Gastrocnemius medialis (tissue), 4 donors: ENCODE results near the gene FOSB. TPM values are rescaled to one million over a fixed set of nuclear protein-coding genes. Genes with fewer than 3 reads are reported as not detected.

Experiments
- ATAC-seq, 2 donors: fragments of 150-250 bp; one replicate each; pipeline ENCODE4 v1.9.1; 2016
- DNase-seq, 2 donors: peaks; one replicate each; pipeline ENCODE4 v3.0.0-alpha.2; 2019
- H3K27ac ChIP-seq, 4 donors: fragments of 200-600 bp; sonication (generic); 1 replicate in 1 of 4; 2 replicates in 3 of 4; pipeline ENCODE4 v1.5.1; 2016 to 2018; ENCODE audit warnings: mild to moderate bottlenecking in 2 of 4, moderate library complexity in 1 of 4
- H3K27me3 ChIP-seq, 3 donors: fragments of 200-600 bp; sonication (generic) in 2 of 3; 1 replicate in 1 of 3; 2 replicates in 2 of 3; pipeline versions ENCODE4 v1.5.1 to v1.6.0; 2016 to 2019; ENCODE audit warnings: mild to moderate bottlenecking in 1 of 3, moderate library complexity in 1 of 3
- H3K36me3 ChIP-seq, 2 donors: fragments of 200-600 bp; sonication (generic) in 1 of 2; one replicate each; pipeline ENCODE4 v1.5.1; 2017 to 2018
- H3K4me1 ChIP-seq, 2 donors: fragments of 200-600 bp; sonication (generic) in 1 of 2; one replicate each; pipeline ENCODE4 v1.5.1; 2016 to 2017; ENCODE audit warnings: mild to moderate bottlenecking in 2 of 2
- H3K4me3 ChIP-seq, 4 donors: fragments of 200-600 bp; sonication (generic) in 3 of 4; 1 replicate in 1 of 4; 2 replicates in 3 of 4; pipeline ENCODE4 v1.5.1; 2016 to 2019; ENCODE audit warnings: mild to moderate bottlenecking in 2 of 4
- H3K9me3 ChIP-seq, 3 donors: fragments of 200-600 bp; sonication (generic) in 2 of 3; 1 replicate in 1 of 3; 2 replicates in 2 of 3; pipeline ENCODE4 v1.5.1; 2016 to 2019
- CTCF ChIP-seq, 5 experiments: fragments of 450-650 bp in 3 of 5; fragments of 200-600 bp in 2 of 5; sonication (generic) in 2 of 5; IDR thresholded peaks in 4 of 5; conservative IDR thresholded peaks in 1 of 5; 1 replicate in 4 of 5; 2 replicates in 1 of 5; pipeline ENCODE4 v1.5.1; 2016 to 2019; ENCODE audit warnings: antibody characterized with exemption in 5 of 5, mild to moderate bottlenecking in 3 of 5, moderate library complexity in 3 of 5
- POLR2A ChIP-seq, 2 donors: fragments of 450-650 bp; IDR thresholded peaks; one replicate each; pipeline ENCODE4 v1.6.1; 2017; ENCODE audit warnings: antibody characterized with exemption in 2 of 2, mild to moderate bottlenecking in 2 of 2, moderate library complexity in 2 of 2
- in situ Hi-C, 4 donors: fragments of 200-750 bp; cut with MboI; loops; one replicate each; pipeline versions ENCODE4 v1.15.0 to v1.8.0; 2017; ENCODE audit warnings: low sequenced_read_pairs in 4 of 4
- intact Hi-C: fragments of 100-400 bp; cut with DNase I; formaldehyde crosslinking; loops from one replicate; pipeline ENCODE4 v1.15.1; 2023; ENCODE audit warnings: low total_unique reads
- total RNA-seq, 4 donors: library from RNA; depleted of rRNA; stranded (reverse); fragments of >200 nt; gene quantifications; one replicate each; pipeline versions ENCODE4 v1.1.0 to v1.2.3, GENCODE V29; 2016

The FOSB gene
- total RNA-seq, 4 donors from 2014 or later = 0.17 to 1.8 (median 1.6) TPM; not detected in 1

GRCh38 chr19:45488708-45489107 lies 20.9 kb downstream of the FOSB start:
- Histone ChIP-seq H3K4me3 (no peak overlapping the region), H3K27me3 (no peaks in the 10 kb centered on the region), H3K27ac (peak overlapping the region in 2 of 4 donors; percentile 23 to 99), H3K9me3 (no peaks in the 10 kb centered on the region), H3K4me1 (peaks cover 25 to 30% of the 10 kb centered on the region in 2 donors), H3K36me3 (peaks cover 0 to 8% of the 10 kb centered on the region in 2 donors)
- no peak for DNase-seq
- TF ChIP-seq CTCF (IDR thresholded peaks at IDR 0.05 in 4 of 5, conservative IDR thresholded peaks at IDR 0.05 in 1 of 5) (no peak), POLR2A (IDR thresholded peaks at IDR 0.05) (no peak)
- no peak for ATAC-seq
- intact Hi-C loops = no loop called here
- in situ Hi-C loops = no loop called here

GRCh38 chr19:45489216-45489855 lies 21.5 kb downstream of the FOSB start:
- Histone ChIP-seq H3K4me1 (peaks cover 30% of the 10 kb centered on the region in 2 donors), H3K9me3 (no peaks in the 10 kb centered on the region), H3K36me3 (peaks cover 0 to 8% of the 10 kb centered on the region in 2 donors), H3K27me3 (no peaks in the 10 kb centered on the region), H3K27ac (peak overlapping the region in 2 of 4 donors; percentile 99), H3K4me3 (no peak overlapping the region)
- TF ChIP-seq CTCF (IDR thresholded peaks at IDR 0.05 in 4 of 5, conservative IDR thresholded peaks at IDR 0.05 in 1 of 5) (no peak), POLR2A (IDR thresholded peaks at IDR 0.05) (no peak)
- ATAC-seq (no peak), DNase-seq (no peak)
- intact Hi-C loops = no loop called here
- in situ Hi-C loops = no loop called here

GRCh38 chr19:45492137-45492626 lies 24.4 kb downstream of the FOSB start:
- Histone ChIP-seq H3K4me1 (peaks cover 23 to 28% of the 10 kb centered on the region in 2 donors), H3K9me3 (no peaks in the 10 kb centered on the region), H3K36me3 (peaks cover 0 to 8% of the 10 kb centered on the region in 2 donors), H3K27ac (peak overlapping the region; percentile 95 to 99 (median 98)), H3K27me3 (peaks cover 0 to 2% (median 0%) of the 10 kb centered on the region in 3 donors), H3K4me3 (peak overlapping the region; percentile 73 to 88 (median 82))
- intact Hi-C loops (loop anchor here (10.0 kb wide), 1 partner anchor 167 kb away; the partner anchor contains the start of gene CKM), in situ Hi-C loops (no loop called here)
- no peak for ATAC-seq
- no peak for DNase-seq
- no peak for TF ChIP-seq CTCF (IDR thresholded peaks at IDR 0.05 in 4 of 5, conservative IDR thresholded peaks at IDR 0.05 in 1 of 5)
- no peak for TF ChIP-seq POLR2A (IDR thresholded peaks at IDR 0.05)

GRCh38 chr19:45492627-45493470 lies 25.1 kb downstream of the FOSB start:
- ATAC-seq (peak; percentile 79 to 87), DNase-seq (peak; percentile 83 to 91)
- Histone ChIP-seq H3K27me3 (peaks cover 0 to 9% (median 2%) of the 10 kb centered on the region in 3 donors), H3K4me3 (peak overlapping the region; percentile 73 to 88 (median 82)), H3K4me1 (peaks cover 26 to 30% of the 10 kb centered on the region in 2 donors), H3K9me3 (no peaks in the 10 kb centered on the region), H3K36me3 (peaks cover 0 to 8% of the 10 kb centered on the region in 2 donors), H3K27ac (peak overlapping the region; percentile 95 to 99 (median 98))
- intact Hi-C loops (loop anchor here (10.0 kb wide), 1 partner anchor 168 kb away; the partner anchor contains the start of gene CKM), in situ Hi-C loops (no loop called here)
- TF ChIP-seq CTCF (IDR thresholded peaks at IDR 0.05 in 4 of 5, conservative IDR thresholded peaks at IDR 0.05 in 1 of 5) = no peak
- peak in 1 of 2 donors; percentile 27 for TF ChIP-seq POLR2A (IDR thresholded peaks at IDR 0.05)
